ENCODE results near the gene SRRM4.
"Not testable (repeated sequence)": the region's sequence is repeated elsewhere in the genome, so short reads cannot be mapped to it uniquely, and the experiment has no call there.

SRRM4 gene

GRCh38 chr12:119071638-119072231, 90.4 kb downstream of the SRRM4 start:
- DNase-seq: no peak

- no peak for DNase-seq
Measured at GRCh38 chr12:119072440-119072839, 91.1 kb downstream of the SRRM4 start.

- no peak for DNase-seq
Measured at GRCh38 chr12:119075222-119075787, 94.0 kb downstream of the SRRM4 start.

GRCh38 chr12:119075918-119076317, 94.6 kb downstream of the SRRM4 start:
- DNase-seq: no peak

- no peak for DNase-seq
Measured at GRCh38 chr12:119079530-119079929, 98.2 kb downstream of the SRRM4 start.

GRCh38 chr12:119082016-119082415, 100.7 kb downstream of the SRRM4 start:
- DNase-seq: no peak

GRCh38 chr12:119082496-119082895, 101.2 kb downstream of the SRRM4 start:
- no peak for DNase-seq

- DNase-seq: no peak
Measured at GRCh38 chr12:119088685-119089379, 107.5 kb downstream of the SRRM4 start.

- no peak for DNase-seq
Measured at GRCh38 chr12:119089380-119090013, 108.2 kb downstream of the SRRM4 start.

GRCh38 chr12:119090276-119090675, 108.9 kb downstream of the SRRM4 start:
- no peak for DNase-seq

GRCh38 chr12:119090865-119091264, 109.5 kb downstream of the SRRM4 start:
- no peak for DNase-seq

- DNase-seq: no peak
Measured at GRCh38 chr12:119096429-119097202, 115.3 kb downstream of the SRRM4 start.

- DNase-seq: no peak
Measured at GRCh38 chr12:119100933-119101332, 119.6 kb downstream of the SRRM4 start.

- no peak for DNase-seq
Measured at GRCh38 chr12:119102274-119102673, 120.9 kb downstream of the SRRM4 start.

- DNase-seq: no peak
Measured at GRCh38 chr12:119102714-119103113, 121.4 kb downstream of the SRRM4 start.

- not testable (repeated sequence) for DNase-seq
Measured at GRCh38 chr12:119104969-119105368, 123.6 kb downstream of the SRRM4 start.

- DNase-seq: no peak
Measured at GRCh38 chr12:119113496-119113986, 132.2 kb downstream of the SRRM4 start.

GRCh38 chr12:119114294-119114693, 133.0 kb downstream of the SRRM4 start:
- DNase-seq: no peak

GRCh38 chr12:119115296-119115905, 134.1 kb downstream of the SRRM4 start:
- DNase-seq: peak; percentile 13

- DNase-seq: no peak
Measured at GRCh38 chr12:119117936-119118335, 136.6 kb downstream of the SRRM4 start.

- no peak for DNase-seq
Measured at GRCh38 chr12:119118625-119119024, 137.3 kb downstream of the SRRM4 start.

GRCh38 chr12:119122047-119122446, 140.7 kb downstream of the SRRM4 start:
- no peak for DNase-seq

GRCh38 chr12:119122751-119123150, 141.4 kb downstream of the SRRM4 start:
- no peak for DNase-seq

All from CD4-positive, alpha-beta T cell treated with Interleukin-12 subunit alpha and Interleukin-12 subunit beta, for 1 hour (primary cell).